G401.6 (cell line): ENCODE measurements around the gene BNC2.

ENCODE experiments used
- FAIRE-seq: peaks from 2 replicates; lab custom pipeline; 2012; peaks lifted over from hg19 to GRCh38; lab: Jason Lieb, UNC

The BNC2 gene

GRCh38 chr9:16709924-16710323, 160.5 kb downstream of the BNC2 start:
- no peak for FAIRE-seq

DNA sequence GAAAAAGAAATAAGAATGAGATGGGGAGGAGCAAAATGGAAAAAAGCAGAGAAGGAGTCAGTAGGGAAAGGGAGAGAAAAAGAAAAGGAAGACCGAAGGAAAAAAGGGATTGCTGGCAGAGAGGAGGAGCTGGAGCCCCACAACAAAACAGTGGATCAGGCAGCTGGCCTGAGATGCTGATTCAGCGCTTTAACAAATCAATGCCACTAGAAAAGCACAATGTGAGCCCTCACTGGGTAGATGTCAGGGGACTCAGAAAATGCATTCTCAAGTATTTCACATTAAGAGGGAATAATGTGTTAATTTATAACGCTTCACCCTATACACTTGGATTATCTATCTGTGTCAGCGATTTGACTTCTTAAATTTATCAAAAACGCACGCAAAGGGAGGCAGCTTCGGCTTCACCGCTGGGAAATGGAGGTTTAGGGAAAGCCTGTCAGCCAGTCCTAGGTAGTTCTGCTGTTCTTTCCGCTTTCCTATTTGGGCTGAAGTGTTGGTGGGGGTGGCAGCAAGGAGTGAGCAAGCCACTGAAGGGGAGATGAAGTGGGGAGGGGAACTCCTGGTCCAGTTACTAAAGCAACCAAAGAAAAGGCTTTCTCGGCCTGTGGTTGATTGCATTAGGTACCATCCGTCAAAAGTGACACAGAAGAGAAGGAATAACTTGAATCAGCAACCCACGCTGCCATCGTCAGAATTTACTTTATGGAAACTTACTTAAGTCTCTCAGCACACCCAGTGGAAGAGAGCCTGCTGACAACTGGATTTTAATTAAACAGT, 161.6 kb downstream of the BNC2 start:
- FAIRE-seq, result peak; percentile 54

DNA sequence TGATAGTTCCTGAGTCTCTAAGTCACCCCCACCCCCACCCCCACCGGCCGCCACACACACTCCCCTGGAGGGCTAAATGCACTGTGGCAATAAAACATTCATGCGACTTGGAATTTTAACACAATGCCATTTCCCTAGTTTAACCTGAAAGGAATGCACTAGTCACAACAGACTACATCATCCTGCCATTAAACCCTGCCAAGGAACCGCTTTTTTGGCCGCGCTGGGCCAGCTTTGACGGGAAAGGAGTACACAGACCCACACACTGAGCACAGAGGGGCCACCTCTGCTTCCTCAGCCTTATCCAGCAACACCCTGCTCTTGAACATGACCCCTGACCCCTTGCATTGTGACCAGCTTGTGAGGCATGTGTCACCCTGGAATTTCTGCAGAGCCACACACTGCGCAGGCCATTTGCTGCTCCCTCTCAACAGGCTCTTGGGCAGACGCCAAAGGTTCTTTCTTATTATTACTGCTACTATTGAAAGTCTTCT, 165.3 kb downstream of the BNC2 start:
- peak; percentile 99 for FAIRE-seq

GRCh38 chr9:16704116-16705110, 166.1 kb downstream of the BNC2 start:
- no peak for FAIRE-seq

DNA sequence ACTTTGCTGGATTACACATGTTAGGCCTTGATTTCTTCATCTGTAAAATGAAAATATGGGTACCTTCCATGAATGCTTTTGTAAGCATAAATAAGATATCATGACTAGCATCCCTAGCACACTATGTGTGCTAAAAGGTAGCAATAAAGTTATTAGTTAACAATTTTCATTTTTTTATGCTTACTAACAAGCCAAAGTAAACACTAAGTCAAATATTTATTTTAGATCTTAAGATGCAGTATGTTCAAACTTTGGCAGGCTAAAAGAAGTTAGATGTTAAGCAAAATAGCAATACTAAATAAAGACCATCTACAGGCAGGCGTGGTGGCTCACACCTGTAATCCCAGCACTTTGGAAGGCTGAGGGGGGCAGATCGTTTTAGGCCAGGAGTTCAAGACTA, 169.1 kb downstream of the BNC2 start:
- no peak for FAIRE-seq

GRCh38 chr9:16693616-16694015, 176.9 kb downstream of the BNC2 start:
- no peak for FAIRE-seq

GRCh38 chr9:16690628-16691027, 179.8 kb downstream of the BNC2 start:
- no peak for FAIRE-seq

DNA sequence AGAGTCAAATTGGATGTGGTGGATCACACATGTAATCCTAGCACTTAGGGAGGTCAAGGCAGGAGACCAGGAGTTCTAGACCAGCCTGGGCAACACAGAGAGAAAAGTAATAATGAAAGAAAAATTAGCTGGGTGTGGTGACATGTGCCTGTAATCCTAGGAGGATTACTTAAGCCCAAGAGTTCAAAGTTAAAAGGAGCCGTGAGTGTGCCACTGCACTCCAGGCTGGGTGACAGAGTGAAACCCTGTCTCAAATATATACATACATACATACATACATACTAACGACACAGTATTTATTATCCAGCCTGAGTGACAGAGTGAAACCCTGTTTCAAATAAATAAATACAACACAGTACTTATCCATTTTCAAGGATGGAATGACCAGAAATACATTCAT, 180.3 kb downstream of the BNC2 start:
- no peak for FAIRE-seq

DNA sequence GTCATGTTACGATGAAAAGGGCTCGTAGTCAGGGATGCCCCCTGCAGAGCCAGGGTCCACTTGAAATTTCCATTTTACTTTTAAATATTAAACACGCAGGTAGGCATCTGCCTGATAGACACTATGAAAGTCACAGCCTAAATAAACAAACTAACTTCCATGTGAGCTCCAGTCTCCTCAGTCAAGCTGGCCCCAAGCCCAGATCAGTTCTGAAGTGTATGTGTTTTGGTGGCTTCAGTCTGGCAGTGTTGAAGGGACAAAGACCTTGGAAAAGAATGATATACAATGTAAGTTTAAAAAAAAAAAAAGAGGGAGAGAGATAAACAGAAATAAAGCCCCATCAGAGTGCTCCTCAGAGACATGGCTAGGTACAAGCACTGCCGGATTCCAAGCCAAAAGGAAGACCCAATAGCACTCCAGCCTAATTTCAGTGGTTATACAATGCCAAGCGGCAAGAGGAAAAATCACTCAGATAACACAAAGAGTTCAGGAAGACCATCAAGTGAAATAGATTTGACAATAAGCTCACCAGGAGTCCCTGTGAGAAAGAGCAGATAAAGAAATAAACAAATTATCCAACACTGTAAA, 181.0 kb downstream of the BNC2 start:
- FAIRE-seq, result no peak

GRCh38 chr9:16688814-16689213, 181.7 kb downstream of the BNC2 start:
- no peak for FAIRE-seq

DNA sequence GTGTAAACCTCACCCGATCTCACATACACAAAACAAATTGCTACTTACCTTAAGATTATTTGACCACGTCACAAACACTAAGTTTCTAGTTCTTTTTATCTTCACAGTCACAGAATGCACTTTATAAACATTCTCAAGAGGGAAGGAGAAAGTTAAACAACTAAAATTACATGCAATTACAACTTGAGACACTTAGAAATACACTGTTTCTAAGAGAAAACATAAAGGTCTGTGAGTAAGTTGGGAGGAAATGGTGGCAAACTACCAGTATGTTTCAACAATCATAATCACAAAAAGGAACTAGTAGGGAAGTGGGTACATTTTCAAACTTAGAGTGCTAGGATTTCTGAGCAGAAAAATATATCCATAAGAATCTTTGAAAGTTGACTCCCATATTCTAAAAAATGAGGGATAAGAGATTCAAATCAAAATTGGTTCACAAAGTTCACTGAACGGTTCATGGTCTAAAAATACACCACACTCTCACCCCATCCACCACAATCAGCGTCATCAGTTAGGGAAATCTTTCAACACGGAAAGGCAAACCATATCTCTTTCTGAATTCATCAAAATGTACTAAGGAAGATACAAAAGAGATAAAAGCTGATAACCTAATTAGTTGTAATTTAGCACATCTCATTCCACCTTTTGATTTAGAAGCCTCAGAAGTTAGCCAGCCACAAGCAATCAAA, 182.6 kb downstream of the BNC2 start:
- no peak for FAIRE-seq

DNA sequence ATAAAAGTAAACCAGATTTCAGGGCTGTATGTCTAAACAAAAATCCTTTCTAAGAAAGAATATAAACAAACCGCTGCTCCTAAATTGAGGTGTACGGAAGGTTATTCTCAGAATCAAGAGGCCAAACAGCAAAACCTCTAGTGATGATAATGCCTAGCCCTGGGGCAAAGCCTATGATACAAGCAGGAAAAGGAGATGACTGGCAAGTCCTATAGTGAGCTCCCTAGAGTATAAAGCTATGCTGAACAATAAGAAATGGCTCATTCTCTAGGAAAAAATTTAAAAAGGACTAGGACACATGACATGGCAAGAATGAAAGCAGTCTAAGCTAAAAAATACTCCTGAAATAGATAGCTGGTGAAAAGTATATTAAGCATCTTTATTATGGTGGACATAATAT, 187.1 kb downstream of the BNC2 start:
- FAIRE-seq, result no peak

GRCh38 chr9:16682273-16682672, 188.2 kb downstream of the BNC2 start:
- no peak for FAIRE-seq

- no peak for FAIRE-seq
Measured at GRCh38 chr9:16681652-16681987, 188.8 kb downstream of the BNC2 start.

- FAIRE-seq, result no peak
Measured at GRCh38 chr9:16680975-16681651, 189.4 kb downstream of the BNC2 start.

DNA sequence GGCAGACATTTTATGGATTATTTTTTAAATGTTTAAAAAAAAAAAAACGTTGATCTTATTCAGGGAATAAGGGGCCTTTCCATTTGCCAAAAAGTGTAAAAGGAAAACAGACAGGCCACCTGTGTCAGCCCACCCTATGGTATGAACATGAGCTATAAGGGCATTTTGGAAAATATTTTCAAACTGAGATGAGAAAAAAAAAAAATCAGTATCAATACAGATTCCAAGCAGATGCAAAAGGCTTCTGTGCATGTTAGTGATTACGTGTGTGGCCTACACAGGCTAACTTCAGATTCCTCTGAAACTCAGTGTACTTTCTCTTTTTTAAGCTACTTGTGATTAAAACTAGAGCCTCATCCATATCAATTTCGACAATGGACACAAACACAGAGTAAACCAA, 189.9 kb downstream of the BNC2 start:
- FAIRE-seq, result no peak

- no peak for FAIRE-seq
Measured at GRCh38 chr9:16679327-16679821, 191.1 kb downstream of the BNC2 start.

DNA sequence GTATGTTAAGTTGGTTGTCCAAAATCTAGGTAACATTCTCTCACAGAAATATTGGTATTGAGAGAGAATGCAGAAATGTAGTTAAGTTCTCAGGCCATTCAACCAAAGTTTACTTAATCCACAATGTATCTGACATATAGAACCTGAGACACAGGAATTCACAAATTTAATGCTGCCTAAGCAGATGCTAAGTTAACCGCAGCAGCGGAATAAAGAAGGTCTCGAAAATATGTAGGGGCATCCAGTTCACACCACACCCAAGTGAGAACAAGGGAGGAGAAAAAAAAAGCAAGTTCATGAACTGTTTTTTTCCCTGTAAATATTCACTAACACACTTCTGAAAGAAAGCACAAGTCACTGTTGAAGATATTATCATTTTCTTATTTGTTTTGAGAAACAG, 194.0 kb downstream of the BNC2 start:
- FAIRE-seq, result no peak

DNA sequence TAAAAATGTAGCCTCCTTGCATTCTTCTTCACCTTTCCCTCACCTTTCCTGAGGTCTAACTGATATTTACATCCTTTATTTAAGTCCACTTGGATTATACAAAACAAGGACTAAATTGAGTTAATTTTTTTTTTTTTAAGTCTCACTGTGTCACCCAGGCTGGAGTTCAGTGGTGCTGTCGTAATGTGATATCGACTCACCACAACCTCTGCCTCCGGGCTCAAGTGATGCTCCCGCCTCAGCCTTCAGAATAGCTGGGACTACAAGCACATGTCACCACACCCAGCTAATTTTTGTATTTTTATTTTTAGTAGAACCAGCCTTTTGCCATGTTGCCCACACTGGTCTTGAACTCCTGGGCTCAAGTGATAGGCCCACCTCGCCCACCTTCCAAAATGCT, 195.3 kb downstream of the BNC2 start:
- no peak for FAIRE-seq

GRCh38 chr9:16673171-16673570, 197.3 kb downstream of the BNC2 start:
- FAIRE-seq, result no peak

DNA sequence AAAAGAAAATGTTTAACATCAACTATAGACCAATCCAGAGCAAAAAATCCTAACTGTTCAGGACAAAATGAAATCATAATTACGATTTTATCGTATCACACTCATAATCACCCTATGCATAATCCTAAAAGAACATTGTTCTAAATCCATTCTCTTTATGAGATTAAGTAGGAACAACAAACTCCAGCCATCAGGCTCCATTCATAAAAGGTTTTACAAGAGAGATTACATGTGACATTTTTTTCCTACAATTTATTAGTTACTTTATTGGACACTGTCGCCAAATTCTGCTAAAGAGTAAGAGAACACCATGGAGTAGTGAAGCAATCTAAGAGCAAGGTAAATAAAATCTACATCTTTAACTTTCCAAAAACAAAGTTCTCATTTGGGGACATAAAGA, 198.0 kb downstream of the BNC2 start:
- FAIRE-seq, result no peak
